Ishikawa (cell line): ENCODE measurements around the gene ST6GALNAC2.

Experiments
- CEBPB ChIP-seq: IDR thresholded peaks from 2 replicates; pipeline ENCODE4 v1.6.1; 2012
- CREB1 ChIP-seq: IDR thresholded peaks from 2 replicates; pipeline ENCODE4 v1.6.1; 2012; ENCODE audit warnings: low read depth
- EGR1 ChIP-seq: IDR thresholded peaks from 2 replicates; pipeline ENCODE4 v1.6.1; 2012
- EP300 ChIP-seq: IDR thresholded peaks from 2 replicates; pipeline ENCODE4 v1.6.1; 2012; ENCODE audit warnings: borderline replicate concordance
- FOXM1 ChIP-seq: IDR thresholded peaks from 2 replicates; pipeline ENCODE4 v1.6.1; 2012; ENCODE audit warnings: low read depth, borderline replicate concordance
- MAX ChIP-seq: IDR thresholded peaks from 2 replicates; pipeline ENCODE4 v1.6.1; 2012
- NFIC ChIP-seq: IDR thresholded peaks from 2 replicates; pipeline ENCODE4 v1.6.1; 2012
- RAD21 ChIP-seq: IDR thresholded peaks from 2 replicates; pipeline ENCODE4 v1.6.1; 2012; ENCODE audit warnings: low read depth
- REST ChIP-seq: IDR thresholded peaks from 2 replicates; pipeline ENCODE4 v1.6.1; 2012; ENCODE audit warnings: low read depth, mild to moderate bottlenecking
- TAF1 ChIP-seq: IDR thresholded peaks from 2 replicates; pipeline ENCODE4 v1.6.1; 2012; ENCODE audit warnings: low read depth, mild to moderate bottlenecking
- TCF12 ChIP-seq: IDR thresholded peaks from 2 replicates; pipeline ENCODE4 v1.6.1; 2012; ENCODE audit warnings: low read depth
- TEAD4 ChIP-seq: IDR thresholded peaks from 2 replicates; pipeline ENCODE4 v1.6.1; 2012
- USF1 ChIP-seq: IDR thresholded peaks from 2 replicates; pipeline ENCODE4 v1.6.1; 2012
- YY1 ChIP-seq: IDR thresholded peaks from 2 replicates; pipeline ENCODE4 v1.6.1; 2012; ENCODE audit warnings: low read depth
- ZBTB7A ChIP-seq: IDR thresholded peaks from 2 replicates; pipeline ENCODE4 v1.6.1; 2012; ENCODE audit warnings: low read depth

ST6GALNAC2 gene

GRCh38 chr17:76568811-76569221 lies 16.8 kb downstream of the ST6GALNAC2 start:
- TF ChIP-seq EGR1, result no peak
- no peak for TF ChIP-seq CEBPB
- no peak for TF ChIP-seq REST
- no peak for TF ChIP-seq MAX
- no peak for TF ChIP-seq TAF1
- no peak for TF ChIP-seq CREB1
- TF ChIP-seq ZBTB7A, result no peak
- TF ChIP-seq FOXM1, result no peak
- TF ChIP-seq TEAD4, result no peak
- TF ChIP-seq EP300, result no peak
- TF ChIP-seq TCF12, result no peak
- no peak for TF ChIP-seq RAD21
- TF ChIP-seq USF1, result no peak
- TF ChIP-seq YY1, result no peak
- no peak for TF ChIP-seq NFIC

- no peak for TF ChIP-seq RAD21
These were observed 17.8 kb downstream of the ST6GALNAC2 start for GRCh38 chr17:76567634-76568432.

GRCh38 chr17:76566988-76567431 lies 18.6 kb downstream of the ST6GALNAC2 start:
- TF ChIP-seq EP300, result no peak
- TF ChIP-seq REST, result no peak
- no peak for TF ChIP-seq TAF1
- no peak for TF ChIP-seq USF1
- no peak for TF ChIP-seq TEAD4
- no peak for TF ChIP-seq TCF12
- TF ChIP-seq NFIC, result no peak
- no peak for TF ChIP-seq EGR1
- TF ChIP-seq CEBPB, result no peak
- TF ChIP-seq FOXM1, result no peak
- no peak for TF ChIP-seq MAX
- TF ChIP-seq YY1, result no peak
- no peak for TF ChIP-seq RAD21
- no peak for TF ChIP-seq ZBTB7A
- TF ChIP-seq CREB1, result no peak

GRCh38 chr17:76566613-76566943 lies 19.1 kb downstream of the ST6GALNAC2 start:
- TF ChIP-seq FOXM1 (no peak), RAD21 (no peak)

GRCh38 chr17:76565728-76566612 lies 19.7 kb downstream of the ST6GALNAC2 start:
- TF ChIP-seq YY1, result no peak

GRCh38 chr17:76562734-76563148 lies 22.9 kb downstream of the ST6GALNAC2 start:
- TF ChIP-seq RAD21 (no peak), TEAD4 (no peak), EP300 (no peak), TCF12 (no peak), FOXM1 (no peak), CEBPB (no peak), CREB1 (no peak), TAF1 (no peak), USF1 (no peak), ZBTB7A (no peak), NFIC (no peak), MAX (no peak), REST (no peak)
